HG02798 (cell line): ENCODE measurements around the gene HOGA1.

Experiments
- ATAC-seq: cut with Tn5 transposase; IDR thresholded peaks from one replicate; pipeline ENCODE4 v1.9.1; 2021; ENCODE audit warnings: mild to moderate bottlenecking; ENCODE audit not compliant: unreplicated experiment, poor library complexity

HOGA1 gene

DNA sequence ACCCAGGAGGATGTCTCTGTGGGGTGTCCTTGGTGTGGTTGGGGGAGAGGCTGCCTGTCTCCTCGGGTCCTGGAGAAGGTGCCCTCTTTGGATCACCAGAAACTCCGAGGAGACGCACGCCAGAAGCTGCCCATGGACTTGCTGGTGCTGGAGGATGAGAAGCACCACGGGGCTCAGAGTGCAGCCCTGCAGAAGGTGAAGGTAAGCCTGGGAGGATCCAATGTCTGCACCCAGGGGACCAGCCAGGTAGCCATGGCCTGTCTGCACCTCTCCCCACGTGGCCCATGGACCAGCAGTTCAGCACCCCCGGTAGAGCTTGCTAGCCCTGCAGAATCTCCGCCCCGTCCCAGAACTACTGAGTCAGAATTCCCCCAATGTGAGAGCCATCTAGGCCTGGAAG is 6.5 kb upstream of the HOGA1 start:
- no peak for ATAC-seq

- ATAC-seq, result no peak
These were observed 5.9 kb upstream of the HOGA1 start for GRCh38 chr10:97578171-97578844.

GRCh38 chr10:97580421-97581367 is 3.5 kb upstream of the HOGA1 start:
- no peak for ATAC-seq

DNA sequence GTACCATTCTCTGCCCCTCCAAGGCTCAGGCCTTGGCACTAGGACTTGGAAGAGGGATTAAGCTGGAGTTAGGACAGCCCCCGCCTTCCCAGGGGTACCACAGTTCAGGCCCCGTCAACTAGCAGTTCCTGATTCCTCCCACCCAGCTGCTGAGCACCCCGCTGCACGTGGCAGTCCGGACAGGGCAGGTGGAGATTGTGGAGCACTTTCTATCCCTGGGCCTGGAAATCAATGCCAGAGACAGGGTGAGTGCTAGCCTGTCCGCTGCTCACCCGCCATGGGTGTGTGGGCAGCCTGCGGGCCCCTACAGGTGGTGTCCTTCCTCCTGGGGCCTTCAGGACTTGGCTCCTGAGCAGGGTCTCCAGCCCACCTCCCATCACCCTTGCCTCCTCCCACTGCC is 2.0 kb upstream of the HOGA1 start:
- ATAC-seq, result no peak

DNA sequence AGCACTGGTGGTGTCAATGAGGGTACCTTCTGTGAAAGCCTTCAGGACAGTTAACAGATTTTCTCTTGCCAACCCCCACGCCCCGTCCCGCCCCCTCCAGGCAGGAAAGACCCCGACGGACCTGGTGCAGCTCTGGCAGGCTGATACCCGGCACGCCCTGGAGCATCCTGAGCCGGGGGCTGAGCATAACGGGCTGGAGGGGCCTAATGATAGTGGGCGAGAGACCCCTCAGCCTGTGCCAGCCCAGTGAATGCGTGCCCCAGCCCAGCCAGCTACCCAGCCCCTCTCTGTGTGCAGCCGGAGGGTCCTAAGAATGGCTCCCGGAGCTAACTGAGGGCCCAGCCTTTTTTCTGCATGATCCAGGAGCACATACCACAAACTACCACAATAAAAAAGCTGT is 713 bp upstream of the HOGA1 start:
- ATAC-seq, result no peak

- ATAC-seq, result no peak
These were observed 729 bp downstream of the HOGA1 start for GRCh38 chr10:97584798-97585438.

DNA sequence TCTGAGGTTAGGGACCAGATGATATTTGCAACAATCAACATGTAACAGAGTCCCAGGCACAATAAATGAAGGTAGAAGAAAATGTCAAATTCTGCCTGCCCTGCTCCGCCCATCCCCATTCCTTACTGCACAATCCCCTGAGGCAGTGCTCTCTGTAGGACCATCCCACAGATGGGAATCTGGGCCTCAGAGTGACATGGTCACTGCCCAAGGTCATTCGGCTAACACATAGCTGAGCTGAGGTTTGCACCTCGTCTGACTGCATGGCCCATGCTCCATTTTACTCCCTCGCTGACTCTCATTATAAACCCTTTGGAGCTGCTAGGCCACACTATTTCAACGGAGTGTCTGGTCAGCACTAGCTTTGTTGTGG is 1.2 kb downstream of the HOGA1 start:
- no peak for ATAC-seq

DNA sequence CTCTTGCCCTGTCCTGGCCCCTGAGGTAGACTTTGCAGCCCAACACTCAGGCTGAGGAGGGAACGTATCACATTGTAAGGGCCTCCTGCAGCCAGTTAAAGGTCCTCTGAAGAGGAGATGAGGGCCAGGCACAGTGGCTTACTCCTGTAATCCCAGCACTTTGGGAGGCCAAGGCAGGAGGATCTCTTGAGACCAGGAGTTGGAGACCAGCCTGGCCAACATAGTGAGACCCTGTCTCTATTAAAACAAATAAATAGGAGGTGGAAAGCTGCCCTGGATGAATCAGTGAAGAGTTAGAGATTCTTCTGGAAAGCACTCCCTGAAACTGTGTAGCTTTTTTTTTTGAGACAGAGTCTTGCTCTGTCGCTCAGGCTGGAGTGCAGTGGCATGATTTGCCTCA is 3.0 kb downstream of the HOGA1 start:
- no peak for ATAC-seq

DNA sequence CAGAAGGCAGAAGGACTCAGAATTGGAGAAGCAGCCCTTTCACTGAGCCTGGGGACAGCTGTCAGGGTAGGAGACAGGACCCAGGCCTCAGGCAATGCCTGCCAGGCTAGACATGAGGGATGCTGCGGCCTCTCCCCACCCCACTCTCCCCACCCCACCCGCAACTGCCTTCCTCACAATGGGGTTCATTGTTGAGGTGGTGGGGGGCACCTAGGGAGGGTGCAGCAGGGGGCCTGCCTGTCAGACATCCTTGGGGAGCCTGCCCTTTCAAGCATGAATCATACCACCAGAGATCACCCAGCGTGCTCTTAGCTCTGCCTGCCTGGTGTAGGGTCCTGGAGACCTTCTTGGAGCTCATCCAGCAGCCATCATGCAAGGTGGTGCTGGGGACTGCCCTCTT is 5.3 kb downstream of the HOGA1 start, which contains the start of gene C10orf62:
Gene C10orf62, plus strand, starts transcription at position 243 of the 400 bp plus-strand sequence. CDS start 177 bp downstream, outside the sequence.
- ATAC-seq, result no peak

- no peak for ATAC-seq
These were observed 6.0 kb downstream of the HOGA1 start for GRCh38 chr10:97590082-97590747.

DNA sequence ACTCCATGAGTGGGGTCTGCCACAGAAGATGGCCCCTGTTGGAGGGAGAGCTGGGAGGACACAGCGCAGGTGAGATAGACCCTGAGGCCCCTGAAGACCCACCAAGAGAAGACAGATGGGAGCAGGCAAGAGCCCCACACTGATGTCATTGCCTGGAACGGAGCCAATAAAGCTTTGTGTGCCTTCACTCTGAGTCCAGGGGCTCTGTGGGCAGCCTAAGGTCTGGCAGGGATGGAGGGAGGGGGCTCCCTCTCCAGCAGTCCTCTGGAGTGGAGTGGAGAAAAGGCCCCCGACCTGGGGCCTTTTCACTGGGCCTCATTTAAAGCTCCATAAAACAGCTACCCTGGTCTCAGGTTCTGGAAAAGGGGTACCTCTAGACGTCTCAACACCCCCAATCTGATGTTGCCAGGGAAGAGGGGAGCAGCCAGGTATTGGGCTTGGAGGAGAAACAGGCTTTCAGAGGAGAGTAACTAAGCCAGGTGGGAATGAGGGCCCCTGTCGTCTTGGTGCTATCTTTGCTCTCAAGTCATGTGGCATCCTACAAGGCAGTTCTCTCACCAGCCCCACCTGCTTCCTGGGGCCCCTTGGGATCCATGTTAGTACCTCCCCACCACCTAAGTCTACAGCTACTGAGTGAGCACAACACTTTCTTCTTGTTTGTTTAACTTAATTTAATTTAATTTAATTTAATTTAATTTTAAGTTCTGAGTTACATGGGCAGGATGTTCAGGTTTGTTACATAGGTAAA is 6.7 kb downstream of the HOGA1 start:
- no peak for ATAC-seq

GRCh38 chr10:97593421-97593820 is 9.2 kb downstream of the HOGA1 start:
- ATAC-seq, result no peak

DNA sequence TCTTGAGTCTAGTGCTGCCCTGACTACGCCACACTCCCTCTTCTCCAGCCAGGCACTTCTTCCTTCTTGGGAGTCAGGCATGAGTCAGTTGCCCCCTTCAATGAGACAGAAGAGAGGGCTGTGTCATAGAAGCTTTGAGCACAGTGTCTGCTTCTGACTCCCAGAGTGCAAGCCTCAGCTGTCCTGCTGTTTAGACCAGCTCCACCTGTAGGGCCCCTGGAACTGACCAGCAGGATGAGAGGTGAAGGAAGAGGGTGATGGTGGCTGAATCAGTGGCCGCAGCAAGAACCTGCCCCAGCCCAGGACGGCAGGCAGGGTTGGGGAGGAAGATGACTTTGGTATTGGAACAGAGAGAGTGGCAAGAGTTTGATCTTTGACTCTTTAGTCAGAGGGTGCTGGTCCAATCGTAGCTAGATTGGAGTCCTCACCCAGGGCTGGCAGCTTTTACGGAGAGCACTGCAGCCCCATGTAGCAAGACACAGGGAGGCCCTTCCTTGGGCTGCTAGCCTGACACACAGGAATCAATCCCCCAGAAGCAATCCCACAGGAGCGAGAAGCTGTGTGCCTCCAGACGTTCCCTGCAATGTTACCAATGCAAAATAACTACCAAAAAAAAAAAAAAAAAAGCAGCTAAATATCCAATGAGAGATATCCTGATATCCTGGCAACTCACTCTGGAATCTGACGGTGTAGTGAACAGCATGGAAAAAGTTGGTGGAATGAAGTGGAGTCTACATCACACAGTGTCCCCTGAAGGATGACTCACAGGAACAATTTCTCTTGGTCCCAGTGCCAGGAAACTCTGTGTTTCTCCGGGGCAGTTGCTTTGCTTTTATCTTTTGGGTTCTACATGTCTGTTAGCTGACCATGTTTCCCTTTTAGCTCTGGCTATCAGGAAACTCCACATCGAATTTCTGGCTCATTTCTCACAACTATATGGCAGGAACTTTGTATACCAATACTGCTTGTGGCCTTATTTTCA is 12.2 kb downstream of the HOGA1 start:
- ATAC-seq, result no peak

- no peak for ATAC-seq
These were observed 13.6 kb downstream of the HOGA1 start for GRCh38 chr10:97597778-97598177.

- ATAC-seq, result no peak
These were observed 14.4 kb downstream of the HOGA1 start for GRCh38 chr10:97598407-97599271.

- no peak for ATAC-seq
These were observed 15.1 kb downstream of the HOGA1 start for GRCh38 chr10:97599272-97599619.

- no peak for ATAC-seq
These were observed 16.4 kb downstream of the HOGA1 start for GRCh38 chr10:97600616-97601015.
